Measurements from ENCODE around the gene CISD1. TPM values are rescaled to one million over a fixed set of nuclear protein-coding genes. Genes with fewer than 3 reads are reported as not detected.

Gene CISD1
- total and polyA plus RNA-seq, 10 of the 15 experiments (the other 5 are each of a cell fraction or from before 2014, with no cell fraction given) = 23.0 to 162 (median 58.5) TPM

GRCh38 chr10:58282615-58283014, 13.7 kb downstream of the CISD1 start (continued):
- TF ChIP-seq IRF3 (IDR thresholded peaks at IDR 0.05) = no peak
- no peak for TF ChIP-seq LARP7 (IDR thresholded peaks at IDR 0.05)
- TF ChIP-seq MEF2A (IDR thresholded peaks at IDR 0.05; ENCODE audit: insufficient read depth, low read depth, low read length) = 0 out of 2 replicates have a peak, but pooled peaks have one; percentile 61
- peak; percentile 95 for TF ChIP-seq CREB1 (IDR thresholded peaks at IDR 0.05; ENCODE audit: low read depth)
- peak; percentile 76 for TF ChIP-seq MTA2 (IDR thresholded peaks at IDR 0.05; ENCODE audit: low read depth)
- peak; percentile 78 for TF ChIP-seq DPF2 (IDR thresholded peaks at IDR 0.05)
- peak; percentile 96 to 97 for TF ChIP-seq IKZF2 (IDR thresholded peaks at IDR 0.05)
- peak; percentile 61 for TF ChIP-seq SKIL (IDR thresholded peaks at IDR 0.05; ENCODE audit: low read depth, poor library complexity, severe bottlenecking)
- TF ChIP-seq TCF7 (IDR thresholded peaks at IDR 0.05; ENCODE audit: borderline replicate concordance) = peak; percentile 86
- TF ChIP-seq RUNX3 (IDR thresholded peaks at IDR 0.05; ENCODE audit: low read length) = peak; percentile 54
- peak; percentile 90 for TF ChIP-seq ATF7 (IDR thresholded peaks at IDR 0.05; ENCODE audit: low read depth)
- TF ChIP-seq CREM (IDR thresholded peaks at IDR 0.05; ENCODE audit: low read depth) = peak; percentile 82
- peak; percentile 74; the same call in 1 of the 2 replicates for TF ChIP-seq ZBED1 (IDR thresholded peaks at IDR 0.05; ENCODE audit: borderline replicate concordance)
- no peak for TF ChIP-seq E4F1 (IDR thresholded peaks at IDR 0.05; ENCODE audit: borderline replicate concordance, partially characterized antibody)
- TF ChIP-seq IRF4 (IDR thresholded peaks at IDR 0.05; ENCODE audit: low read depth, low read length) = peak; percentile 86
- TF ChIP-seq RFX5 (IDR thresholded peaks at IDR 0.05; ENCODE audit: low read depth, low read length) = no peak
- TF ChIP-seq CBX5 (IDR thresholded peaks at IDR 0.05; ENCODE audit: low read depth) = peak; percentile 43; the same call in 1 of the 2 replicates
- peak; percentile 94 for TF ChIP-seq IKZF1 (conservative IDR thresholded peaks at IDR 0.05)
- TF ChIP-seq NBN (IDR thresholded peaks at IDR 0.05) = peak; percentile 72
- peak in 1 of 2 experiments; percentile 55; a peak in 1 of 4 replicates for TF ChIP-seq CEBPB (IDR thresholded peaks at IDR 0.05; ENCODE audit: borderline replicate concordance in 1 of 2, low read depth in 2 of 2, low read length in 2 of 2)

All from GM12878 (cell line).